NCI-H1436 treated with DMSO at 0.1 percent for 48 hours (cell line): Measurements from ENCODE around the gene TMEM222.
"Not testable (repeated sequence)": the region's sequence is repeated elsewhere in the genome, so short reads cannot be mapped to it uniquely, and the experiment has no call there.

Source experiments
- DNase-seq: peaks from one replicate; lab custom pipeline; 2025; lab: John Stamatoyannopoulos, UW

Gene TMEM222

DNA sequence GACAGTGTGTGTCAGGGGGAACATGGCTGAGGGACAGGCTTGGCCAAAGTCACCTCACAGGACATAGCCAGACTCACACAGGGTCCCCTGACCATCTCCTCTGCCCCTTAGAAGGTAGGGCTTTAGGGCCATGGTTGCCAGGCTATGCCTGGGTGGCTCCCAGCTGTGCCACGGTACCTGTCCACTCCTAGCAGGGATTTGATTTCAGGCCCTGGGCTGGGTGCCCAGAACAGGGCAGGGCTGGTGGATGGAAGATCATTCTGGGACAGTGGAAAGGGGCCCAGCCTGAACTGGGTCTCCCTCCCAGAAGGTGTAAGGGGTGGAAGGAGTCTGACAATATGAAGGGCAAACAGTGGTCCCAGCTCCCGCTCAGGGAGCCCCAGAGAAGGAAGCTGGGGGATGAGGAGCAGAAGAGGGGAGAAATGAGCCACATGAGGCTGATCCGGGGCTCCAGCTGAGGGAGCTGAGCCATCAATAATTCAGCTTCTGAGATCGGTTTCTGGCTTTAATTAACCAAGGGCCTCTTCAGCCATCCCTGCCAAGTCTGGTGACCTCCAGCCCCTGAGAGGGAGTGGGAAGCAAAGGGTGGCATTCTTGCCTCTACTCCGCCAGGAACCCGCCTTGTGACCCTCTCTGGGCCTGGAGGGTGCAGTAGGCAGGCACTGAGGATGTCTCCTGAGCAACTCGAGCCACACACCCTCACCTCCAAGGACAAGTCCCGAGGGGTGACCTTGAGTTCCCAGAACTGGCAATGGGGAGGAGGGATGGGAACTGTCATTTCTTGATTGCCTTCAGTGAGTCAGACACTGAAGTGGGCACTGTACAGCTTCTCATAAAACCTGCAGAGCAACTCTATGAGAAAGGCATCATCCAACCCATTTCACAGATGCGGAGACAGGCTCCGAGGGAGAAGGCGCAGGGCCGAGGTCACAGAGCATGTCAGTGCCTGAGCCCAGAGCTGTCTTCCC lies 59.1 kb downstream of the TMEM222 start:
- DNase-seq, result no peak

DNA sequence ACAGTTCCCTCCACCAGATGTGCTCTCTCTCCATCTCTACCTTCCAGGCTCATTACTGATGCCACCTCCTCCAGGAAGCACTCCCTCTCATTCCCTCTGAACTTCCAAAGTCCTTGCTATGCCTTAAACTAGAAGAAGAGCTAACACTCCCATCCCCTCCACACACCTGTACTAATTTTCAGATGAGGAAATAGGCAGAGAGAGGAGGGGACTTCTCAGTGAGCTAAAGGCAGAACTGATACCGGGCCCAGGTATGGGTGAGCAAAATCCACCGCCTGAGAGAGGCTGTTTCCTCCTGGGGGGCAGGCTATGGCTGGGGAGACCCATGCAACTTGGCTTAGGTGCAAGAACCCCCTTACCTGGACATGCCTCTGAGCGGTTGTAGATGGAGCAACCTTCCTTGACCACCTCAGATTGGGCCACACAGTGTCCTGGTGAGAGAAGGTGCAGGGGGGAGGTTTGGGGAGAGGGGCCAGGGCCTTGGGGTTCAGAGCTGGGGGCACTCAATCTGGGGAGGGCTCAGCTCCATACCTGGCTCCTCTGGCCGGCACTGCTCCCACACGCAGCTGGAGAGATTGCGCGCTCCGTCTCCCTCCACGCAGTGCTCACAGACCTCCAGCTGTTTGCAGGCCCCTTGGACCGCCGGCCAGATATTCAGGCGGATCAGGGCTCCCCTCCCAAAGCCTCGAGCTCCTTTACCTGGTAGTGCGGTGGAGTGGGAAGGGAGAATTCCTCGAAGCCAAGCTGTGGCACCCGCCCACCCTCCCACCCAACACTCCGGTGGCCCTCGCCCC lies 60.2 kb downstream of the TMEM222 start:
- DNase-seq, result no peak

DNA sequence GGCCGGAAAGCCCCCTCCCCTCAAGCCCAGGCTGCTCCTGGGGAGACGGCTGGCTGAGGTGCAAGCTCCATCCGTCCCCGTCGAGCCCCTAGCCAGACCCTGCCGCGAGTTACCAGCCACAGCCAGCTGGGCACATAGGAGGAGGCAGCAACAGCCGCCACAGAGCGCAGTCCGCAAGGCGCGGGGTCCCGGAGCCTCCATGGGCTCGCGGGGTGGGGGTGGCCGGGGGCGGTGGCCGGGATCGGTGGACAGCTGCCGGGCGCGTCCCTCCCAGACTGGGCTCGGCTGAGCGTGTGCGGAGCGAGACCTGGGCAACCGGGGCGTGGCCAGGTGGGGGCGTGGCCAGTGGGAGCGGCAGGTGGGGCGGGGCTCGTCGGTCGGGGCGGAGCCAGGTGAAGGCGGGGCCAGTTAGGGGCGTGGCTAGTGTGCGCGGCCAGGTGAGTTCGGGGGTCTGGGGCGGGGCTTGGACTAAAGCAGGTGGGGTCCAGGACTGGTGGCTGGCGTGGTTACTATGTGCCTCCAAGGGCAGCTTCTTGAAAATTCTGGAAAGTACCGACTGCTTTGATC lies 61.2 kb downstream of the TMEM222 start, which contains the start of gene CD164L2:
CD164L2 (minus strand) TSS at position 295 of the 567 bp plus-strand sequence; CDS start at position 201, 94 bp downstream.
- no peak for DNase-seq

DNA sequence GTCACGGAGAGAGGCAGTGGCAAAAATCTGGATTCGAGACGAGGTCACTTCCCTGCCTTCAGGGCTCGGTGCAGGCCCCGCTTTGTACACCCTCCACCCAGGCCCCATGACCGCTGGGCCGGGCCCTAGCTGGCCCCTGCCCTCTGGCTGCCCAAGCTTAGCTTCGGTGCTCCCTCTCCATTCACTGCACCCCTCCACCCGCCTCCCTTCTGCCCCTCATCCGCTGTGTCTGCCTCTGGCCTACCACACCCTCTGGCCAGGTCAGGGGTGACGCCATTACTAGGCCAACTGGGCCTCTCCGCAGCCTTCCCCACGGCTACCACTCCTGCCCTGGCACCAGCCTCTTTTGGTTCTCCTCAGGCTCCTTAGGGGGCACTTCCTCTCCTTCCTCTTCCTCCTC lies 61.7 kb downstream of the TMEM222 start:
- DNase-seq, result no peak

DNA sequence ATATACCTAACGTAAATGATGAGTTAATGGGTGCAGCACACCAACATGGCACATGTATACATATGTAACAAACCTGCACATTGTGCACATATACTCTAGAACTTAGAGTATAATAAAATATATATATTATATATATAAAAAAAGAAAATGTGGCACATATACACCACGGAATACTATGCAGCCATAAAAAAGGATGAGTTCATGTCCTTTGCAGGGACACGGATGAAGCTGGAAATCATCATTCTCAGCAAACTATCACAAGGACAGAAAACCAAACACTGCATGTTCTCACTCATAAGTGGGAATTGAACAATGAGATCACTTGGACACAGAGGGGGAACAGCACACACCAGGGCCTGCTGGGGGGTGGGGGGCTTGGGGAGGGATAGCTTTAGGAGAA lies 62.8 kb downstream of the TMEM222 start:
- not testable (repeated sequence) for DNase-seq
